IPS-20b (cell line): ENCODE results near the gene RERE.
A peak's percentile ranks its signal among the peaks of the same experiment; 100 is the strongest.

Source experiments
- H3K27ac ChIP-seq: one replicate; pipeline ENCODE4 v1.5.1; 2013; ENCODE audit warnings: low read length
- H3K27me3 ChIP-seq: 2 replicates; pipeline ENCODE4 v1.6.1; 2013; ENCODE audit warnings: mild to moderate bottlenecking, low read length, inconsistent platforms; ENCODE audit not compliant: insufficient read depth
- H3K36me3 ChIP-seq: 2 replicates; pipeline ENCODE4 v1.6.1; 2013; ENCODE audit warnings: low read depth, mild to moderate bottlenecking, inconsistent platforms, low read length, moderate library complexity; ENCODE audit not compliant: insufficient read depth
- H3K4me1 ChIP-seq: 2 replicates; pipeline ENCODE4 v1.6.1; 2013; ENCODE audit warnings: mild to moderate bottlenecking, control low read depth, inconsistent platforms, low read length, moderate library complexity; ENCODE audit not compliant: insufficient read depth
- H3K4me3 ChIP-seq: 2 replicates; pipeline ENCODE4 v1.5.1; 2013; ENCODE audit warnings: mild to moderate bottlenecking, low read length, inconsistent platforms
- H3K9ac ChIP-seq: 2 replicates; pipeline ENCODE4 v1.6.1; 2013; ENCODE audit warnings: low read depth, mild to moderate bottlenecking, inconsistent platforms, low read length, moderate library complexity
- H3K9me3 ChIP-seq: 2 replicates; pipeline ENCODE4 v1.6.1; 2013; ENCODE audit warnings: mild to moderate bottlenecking, low read depth, low read length, inconsistent platforms; ENCODE audit not compliant: insufficient read depth

Gene RERE

GRCh38 chr1:8856689-8857412 is 39.4 kb upstream of the RERE start:
- Histone ChIP-seq H3K4me3 (no peak overlapping the region), H3K27me3 (no peaks in the 10 kb centered on the region), H3K9me3 (no peaks in the 10 kb centered on the region), H3K36me3 (peaks cover 53% of the 10 kb centered on the region), H3K4me1 (peaks cover 6% of the 10 kb centered on the region; the same call in 1 of the 2 replicates), H3K9ac (no peak overlapping the region), H3K27ac (peak overlapping the region; percentile 12)

- H3K27ac ChIP-seq: no peak overlapping the region
- no peak overlapping the region for H3K9ac ChIP-seq
These were observed 36.8 kb upstream of the RERE start for GRCh38 chr1:8854240-8854639.

GRCh38 chr1:8851060-8851459 is 33.6 kb upstream of the RERE start:
- Histone ChIP-seq H3K4me1 (no peaks in the 10 kb centered on the region), H3K36me3 (no peaks in the 10 kb centered on the region), H3K27ac (no peak overlapping the region), H3K27me3 (no peaks in the 10 kb centered on the region), H3K9ac (no peak overlapping the region), H3K9me3 (no peaks in the 10 kb centered on the region), H3K4me3 (no peak overlapping the region)

More at GRCh38 chr1:8854240-8854639, 36.8 kb upstream of the RERE start:
- Histone ChIP-seq H3K4me3 (no peak overlapping the region), H3K27me3 (no peaks in the 10 kb centered on the region), H3K36me3 (peaks cover 27% of the 10 kb centered on the region), H3K4me1 (peaks cover 6% of the 10 kb centered on the region; the same call in 1 of the 2 replicates), H3K9me3 (no peaks in the 10 kb centered on the region)

- Histone ChIP-seq H3K9me3 (no peaks in the 10 kb centered on the region), H3K9ac (no peak overlapping the region), H3K4me3 (no peak overlapping the region), H3K27ac (no peak overlapping the region), H3K36me3 (no peaks in the 10 kb centered on the region), H3K27me3 (no peaks in the 10 kb centered on the region), H3K4me1 (no peaks in the 10 kb centered on the region)
These were observed 31.4 kb upstream of the RERE start for GRCh38 chr1:8848663-8849386.

GRCh38 chr1:8847990-8848389 is 30.6 kb upstream of the RERE start:
- Histone ChIP-seq H3K4me1 (no peaks in the 10 kb centered on the region), H3K27ac (no peak overlapping the region), H3K27me3 (no peaks in the 10 kb centered on the region), H3K36me3 (no peaks in the 10 kb centered on the region), H3K9ac (no peak overlapping the region), H3K4me3 (no peak overlapping the region), H3K9me3 (no peaks in the 10 kb centered on the region)

GRCh38 chr1:8846263-8846662 is 28.8 kb upstream of the RERE start:
- no peaks in the 10 kb centered on the region for H3K9me3 ChIP-seq
- H3K27me3 ChIP-seq: no peaks in the 10 kb centered on the region
- no peaks in the 10 kb centered on the region for H3K4me1 ChIP-seq
- no peak overlapping the region for H3K27ac ChIP-seq
- no peak overlapping the region for H3K4me3 ChIP-seq
- H3K9ac ChIP-seq: no peak overlapping the region
- H3K36me3 ChIP-seq: no peaks in the 10 kb centered on the region

GRCh38 chr1:8845104-8846097 is 28.0 kb upstream of the RERE start:
- H3K36me3 ChIP-seq: no peaks in the 10 kb centered on the region
- H3K4me1 ChIP-seq: no peaks in the 10 kb centered on the region
- no peaks in the 10 kb centered on the region for H3K9me3 ChIP-seq
- no peak overlapping the region for H3K9ac ChIP-seq
- H3K27me3 ChIP-seq: no peaks in the 10 kb centered on the region
- H3K27ac ChIP-seq: no peak overlapping the region
- H3K4me3 ChIP-seq: no peak overlapping the region

- no peak overlapping the region for H3K4me3 ChIP-seq
These were observed 27.1 kb upstream of the RERE start for GRCh38 chr1:8844501-8845006.

GRCh38 chr1:8841395-8841794 is 24.0 kb upstream of the RERE start:
- Histone ChIP-seq H3K36me3 (no peaks in the 10 kb centered on the region), H3K27me3 (no peaks in the 10 kb centered on the region), H3K4me3 (no peak overlapping the region), H3K9me3 (no peaks in the 10 kb centered on the region), H3K4me1 (no peaks in the 10 kb centered on the region), H3K27ac (no peak overlapping the region), H3K9ac (no peak overlapping the region)

More at GRCh38 chr1:8844501-8845006, 27.1 kb upstream of the RERE start:
- Histone ChIP-seq H3K9me3 (no peaks in the 10 kb centered on the region), H3K4me1 (no peaks in the 10 kb centered on the region), H3K9ac (no peak overlapping the region), H3K27ac (no peak overlapping the region), H3K36me3 (no peaks in the 10 kb centered on the region), H3K27me3 (no peaks in the 10 kb centered on the region)

GRCh38 chr1:8839990-8840389 is 22.6 kb upstream of the RERE start:
- Histone ChIP-seq H3K9ac (no peak overlapping the region), H3K27me3 (no peaks in the 10 kb centered on the region), H3K9me3 (no peaks in the 10 kb centered on the region), H3K4me1 (no peaks in the 10 kb centered on the region), H3K27ac (no peak overlapping the region), H3K4me3 (no peak overlapping the region), H3K36me3 (no peaks in the 10 kb centered on the region)

GRCh38 chr1:8835941-8836643 is 18.7 kb upstream of the RERE start:
- Histone ChIP-seq H3K4me3 (no peak overlapping the region), H3K9ac (no peak overlapping the region), H3K9me3 (no peaks in the 10 kb centered on the region), H3K4me1 (no peaks in the 10 kb centered on the region), H3K36me3 (no peaks in the 10 kb centered on the region), H3K27ac (no peak overlapping the region), H3K27me3 (no peaks in the 10 kb centered on the region)
